Mesendoderm (in vitro differentiated cells): ENCODE measurements around the gene TNK1.

Source experiments
- DNase-seq: peaks from one replicate; pipeline ENCODE4 v3.0.0; 2013
- H2AK5ac ChIP-seq: 2 replicates; pipeline ENCODE4 v1.6.1; 2013; ENCODE audit warnings: low read length, inconsistent platforms
- H2BK120ac ChIP-seq: 2 replicates; pipeline ENCODE4 v1.6.1; 2013; ENCODE audit warnings: low read depth, mild to moderate bottlenecking, low read length, moderate library complexity, mixed read lengths
- H2BK15ac ChIP-seq: replicated peaks from 2 replicates; pipeline ENCODE4 v1.6.1; 2013; ENCODE audit warnings: low read depth, mild to moderate bottlenecking, moderate library complexity
- H2BK5ac ChIP-seq: 2 replicates; pipeline ENCODE4 v1.6.1; 2013; ENCODE audit warnings: low read length, inconsistent platforms
- H3K18ac ChIP-seq: 2 replicates; pipeline ENCODE4 v1.6.1; 2013; ENCODE audit warnings: mild to moderate bottlenecking, low read length, mixed read lengths
- H3K23ac ChIP-seq: one replicate; pipeline ENCODE4 v1.6.1; 2013; ENCODE audit warnings: low read length
- H3K27ac ChIP-seq: 2 replicates; pipeline ENCODE4 v1.5.1; 2013; ENCODE audit warnings: low read depth, mild to moderate bottlenecking, inconsistent platforms, low read length, moderate library complexity
- H3K27me3 ChIP-seq: 2 replicates; pipeline ENCODE4 v1.6.1; 2013; ENCODE audit warnings: low read length, control low read depth, mild to moderate bottlenecking, inconsistent platforms; ENCODE audit not compliant: insufficient read depth, poor library complexity
- H3K36me3 ChIP-seq: 2 replicates; pipeline ENCODE4 v1.6.1; 2013; ENCODE audit warnings: low read length, inconsistent platforms; ENCODE audit not compliant: control insufficient read depth, insufficient read depth
- H3K4ac ChIP-seq: one replicate; pipeline ENCODE4 v1.6.1; 2013; ENCODE audit warnings: low read depth, mild to moderate bottlenecking, low read length, moderate library complexity
- H3K4me1 ChIP-seq: 2 replicates; pipeline ENCODE4 v1.6.1; 2013; ENCODE audit warnings: low read depth, low read length, inconsistent platforms; ENCODE audit not compliant: control insufficient read depth
- H3K4me2 ChIP-seq: 2 replicates; pipeline ENCODE4 v1.6.1; 2013; ENCODE audit warnings: low read length
- H3K4me3 ChIP-seq: 2 replicates; pipeline ENCODE4 v1.5.1; 2013; ENCODE audit warnings: mild to moderate bottlenecking, low read length
- H3K56ac ChIP-seq: one replicate; pipeline ENCODE4 v1.6.1; 2013; ENCODE audit warnings: low read length
- H3K79me1 ChIP-seq: 2 replicates; pipeline ENCODE4 v1.6.1; 2013; ENCODE audit warnings: low read length, inconsistent platforms
- H3K79me2 ChIP-seq: 2 replicates; pipeline ENCODE4 v1.6.1; 2013; ENCODE audit warnings: mild to moderate bottlenecking, low read length; ENCODE audit not compliant: control insufficient read depth, insufficient read depth
- H3K9ac ChIP-seq: 2 replicates; pipeline ENCODE4 v1.6.1; 2013; ENCODE audit warnings: low read length, inconsistent platforms
- H4K5ac ChIP-seq: one replicate; pipeline ENCODE4 v1.6.1; 2013; ENCODE audit warnings: low read length
- H4K8ac ChIP-seq: one replicate; pipeline ENCODE4 v1.6.1; 2013; ENCODE audit warnings: low read depth, mild to moderate bottlenecking, control low read depth, low read length, moderate library complexity
- WGBS: extraction: QIAGEN DNeasy Blood & Tissue Kit; methylation state at CpG from one replicate; pipeline ENCODE4 v1.1.7; 2013; ENCODE audit warnings: low lambda C conversion rate, missing lambda C conversion rate; ENCODE audit not compliant: insufficient coverage; ENCODE audit errors: extremely low coverage; 5-methylcytosine and 5-hydroxymethylcytosine counted together

Gene TNK1

GRCh38 chr17:7437950-7438614 lies 57.2 kb downstream of the TNK1 start:
- no peak overlapping the region for H3K27ac ChIP-seq
- DNase-seq: peak; percentile 59
- no peak overlapping the region for H3K18ac ChIP-seq
- H3K27me3 ChIP-seq: peaks cover 9% of the 10 kb centered on the region
- no peaks in the 10 kb centered on the region for H3K79me1 ChIP-seq
- peak overlapping the region; percentile 88 for H3K4me2 ChIP-seq
- H3K4me3 ChIP-seq: peak overlapping the region; percentile 39
- peak overlapping the region; percentile 91 for H3K23ac ChIP-seq
- H4K8ac ChIP-seq: no peak overlapping the region
- H2BK15ac ChIP-seq: no peak overlapping the region
- no peak overlapping the region for H2BK120ac ChIP-seq
- H4K5ac ChIP-seq: no peak overlapping the region
- peak overlapping the region; percentile 90 for H3K56ac ChIP-seq
- no peak overlapping the region for H2AK5ac ChIP-seq
- peaks cover 5% of the 10 kb centered on the region for H3K4me1 ChIP-seq
- no peak overlapping the region for H2BK5ac ChIP-seq
- WGBS: no CpG with 5 or more reads among the region's 48 CpGs
- H3K9ac ChIP-seq: peak overlapping the region; percentile 81
- no peaks in the 10 kb centered on the region for H3K36me3 ChIP-seq
- H3K79me2 ChIP-seq: no peaks in the 10 kb centered on the region
- no peak overlapping the region for H3K4ac ChIP-seq

GRCh38 chr17:7438656-7439460 lies 58.0 kb downstream of the TNK1 start:
- no peak overlapping the region for H4K5ac ChIP-seq
- DNase-seq: no peak
- WGBS: no CpG with 5 or more reads among the region's 11 CpGs

More at GRCh38 chr17:7438656-7439460, 58.0 kb downstream of the TNK1 start:
- Histone ChIP-seq H3K27me3 (peaks cover 9% of the 10 kb centered on the region), H3K27ac (no peak overlapping the region), H3K4ac (no peak overlapping the region), H3K18ac (no peak overlapping the region), H3K4me3 (peak overlapping the region; percentile 37), H2BK5ac (no peak overlapping the region), H2BK15ac (no peak overlapping the region), H3K56ac (peak overlapping the region; percentile 90), H3K4me1 (peaks cover 5% of the 10 kb centered on the region), H3K4me2 (peak overlapping the region; percentile 73), H3K23ac (peak overlapping the region; percentile 91), H2AK5ac (no peak overlapping the region), H3K9ac (peak overlapping the region; percentile 81), H4K8ac (no peak overlapping the region), H3K79me2 (no peaks in the 10 kb centered on the region), H3K36me3 (no peaks in the 10 kb centered on the region), H3K79me1 (no peaks in the 10 kb centered on the region), H2BK120ac (no peak overlapping the region)
